Endothelial cell of umbilical vein (primary cell): Measurements from ENCODE around the gene CCN2. TPM values are rescaled to one million over a fixed set of nuclear protein-coding genes. Genes with fewer than 3 reads are reported as not detected.

Experiments used
- BruUV-seq: library from RNA; stranded (reverse); fragments of 400-500 nt; replicated peaks from 2 replicates; lab custom pipeline; 2021; lab: Mats Ljungman, UMichigan
- CTCF ChIA-PET: fragments of 300-600, 350-600 bp; sonication (Branson Sonifier 250); formaldehyde crosslinking; loops from one replicate; lab custom pipeline; 2021; ENCODE audit warnings: antibody characterized with exemption, inconsistent platforms; lab: Charles Lee
- POLR2A ChIA-PET: fragments of 300-600, 350-600 bp; sonication (Branson Sonifier 250); formaldehyde crosslinking; loops from one replicate; lab custom pipeline; 2021; ENCODE audit warnings: antibody characterized with exemption, inconsistent platforms; lab: Charles Lee
- DNase-seq: peaks from one replicate; pipeline ENCODE4 v3.0.0-alpha.2; 2011; ENCODE audit warnings: low read depth, low spot score
- FAIRE-seq: peaks from 2 replicates; lab custom pipeline; 2011; peaks lifted over from hg19 to GRCh38; lab: Jason Lieb, UNC
- H2AFZ ChIP-seq: 2 replicates; pipeline ENCODE4 v1.6.0; 2012; ENCODE audit warnings: low read depth, low read length, control low read depth, inconsistent platforms
- H3K27ac ChIP-seq: 2 replicates; pipeline ENCODE4 v1.5.1; 2011; ENCODE audit warnings: low read depth, mild to moderate bottlenecking, control low read depth, low read length, moderate library complexity; ENCODE audit not compliant: insufficient read depth
- H3K27me3 ChIP-seq, 2 experiments: 2 replicates each; pipeline versions ENCODE4 v1.6.0 to v1.6.1; 2011; ENCODE audit warnings: low read length in 2 of 2, mixed read lengths in 1 of 2; ENCODE audit not compliant: control insufficient read depth in 2 of 2, insufficient read depth in 2 of 2
- H3K36me3 ChIP-seq, 2 experiments: 2 replicates in 1 of 2; 3 replicates in 1 of 2; pipeline ENCODE4 v1.5.1; 2011; ENCODE audit warnings: low read length in 2 of 2, mild to moderate bottlenecking in 1 of 2, moderate library complexity in 1 of 2; ENCODE audit not compliant: control insufficient read depth in 2 of 2, insufficient read depth in 2 of 2; ENCODE audit errors: extremely low read depth in 1 of 2
- H3K4me1 ChIP-seq: 3 replicates; pipeline ENCODE4 v1.5.1; 2011; ENCODE audit warnings: mild to moderate bottlenecking, low read length; ENCODE audit not compliant: control insufficient read depth, insufficient read depth; ENCODE audit errors: extremely low read depth
- H3K4me2 ChIP-seq: 2 replicates; pipeline ENCODE4 v1.6.1; 2011; ENCODE audit warnings: low read length, control low read depth, mixed read lengths; ENCODE audit not compliant: insufficient read depth
- H3K4me3 ChIP-seq, 3 experiments: fragments of 200-600 bp in 1 of 3; sonication (generic), shearing (Covaris generic) in 1 of 3; replicated peaks in 1 of 3; 2 replicates each; pipeline ENCODE4 v1.5.1; 2011 to 2016; ENCODE audit warnings: control low read depth in 3 of 3, low read length in 3 of 3, mild to moderate bottlenecking in 2 of 3, inconsistent platforms in 1 of 3, low read depth in 1 of 3, moderate library complexity in 1 of 3; ENCODE audit not compliant: insufficient read depth in 1 of 3
- H3K79me2 ChIP-seq: 2 replicates; pipeline ENCODE4 v1.6.0; 2012; ENCODE audit warnings: low read length, inconsistent platforms; ENCODE audit not compliant: control insufficient read depth, insufficient read depth
- H3K9ac ChIP-seq: replicated peaks from 2 replicates; pipeline ENCODE3; 2011; ENCODE audit warnings: low read length, control low read depth; ENCODE audit not compliant: insufficient read depth; ENCODE audit errors: extremely low read depth
- H3K9me1 ChIP-seq: replicated peaks from 3 replicates; pipeline ENCODE4 v1.6.0; 2011; ENCODE audit warnings: mild to moderate bottlenecking, low read length; ENCODE audit not compliant: control insufficient read depth, insufficient read depth; ENCODE audit errors: extremely low read depth
- H3K9me3 ChIP-seq: replicated peaks from 2 replicates; pipeline ENCODE4 v1.5.1; 2012; ENCODE audit warnings: low read length, inconsistent platforms; ENCODE audit not compliant: control insufficient read depth, insufficient read depth
- H4K20me1 ChIP-seq: replicated peaks from 2 replicates; pipeline ENCODE3; 2011; ENCODE audit warnings: mild to moderate bottlenecking, low read length; ENCODE audit not compliant: control insufficient read depth, insufficient read depth; ENCODE audit errors: extremely low read depth
- EZH2 ChIP-seq: IDR thresholded peaks from 2 replicates; pipeline ENCODE4 v1.6.1; 2012; ENCODE audit warnings: borderline replicate concordance, low read depth, mild to moderate bottlenecking, moderate library complexity, low read length, inconsistent platforms; ENCODE audit not compliant: severe bottlenecking
- FOS ChIP-seq: IDR thresholded peaks from 2 replicates; pipeline ENCODE4 v1.6.1; 2011; ENCODE audit warnings: mild to moderate bottlenecking, low read length, moderate library complexity, borderline replicate concordance; ENCODE audit not compliant: insufficient read depth
- GATA2 ChIP-seq: IDR thresholded peaks from 2 replicates; pipeline ENCODE4 v1.7.0; 2011; ENCODE audit warnings: low read depth, mild to moderate bottlenecking, moderate library complexity, mixed read lengths, low read length; ENCODE audit not compliant: insufficient read length, insufficient read depth
- JUN ChIP-seq: IDR thresholded peaks from 2 replicates; pipeline ENCODE4 v1.6.1; 2011; ENCODE audit warnings: borderline replicate concordance, low read depth; ENCODE audit not compliant: insufficient read length, insufficient read depth
- MYC ChIP-seq: IDR thresholded peaks from one replicate; pipeline ENCODE4 v1.6.1; 2011; ENCODE audit warnings: mild to moderate bottlenecking, low read depth, low read length
- POLR2A ChIP-seq: IDR thresholded peaks from 2 replicates; pipeline ENCODE4 v1.6.1; 2012; ENCODE audit warnings: low read depth, mild to moderate bottlenecking, control low read depth, low read length
- POLR2AphosphoS5 ChIP-seq: IDR thresholded peaks from 2 replicates; pipeline ENCODE4 v1.6.1; 2012; ENCODE audit warnings: low read depth, mild to moderate bottlenecking, control low read depth, low read length, moderate library complexity; ENCODE audit not compliant: insufficient read depth
- dilution Hi-C: fragments of 300-500 bp; cut with MboI; formaldehyde crosslinking; loops from one replicate; pipeline ENCODE4 v1.15.0; 2019; ENCODE audit warnings: low sequenced_read_pairs; ENCODE audit not compliant: extremely low pct_ligation_motif_present
- intact Hi-C: fragments of 100-400 bp; cut with micrococcal nuclease; formaldehyde crosslinking; loops from one replicate; pipeline ENCODE4 v1.10.0; 2022
- polyA plus RNA-seq, 4 experiments: library from polyadenylated mRNA; depleted of rRNA in 3 of 4; stranded (reverse) in 3 of 4; unstranded in 1 of 4; fragments of >200 nt; gene quantifications; 2 replicates each; pipeline versions ENCODE4 v1.2.1 to v1.2.3, GENCODE V29; 2011 to 2012; ENCODE audit warnings: missing spikeins in 1 of 4
- total RNA-seq: library from RNA; stranded (reverse); gene quantifications from 2 replicates; pipeline ENCODE4 v1.2.3, GENCODE V29; 2021
- TF ChIP-seq, protein P1 (sequence below): IDR thresholded peaks from 2 replicates; pipeline ENCODE4 v1.6.1; 2011; ENCODE audit not compliant: insufficient read depth, insufficient read length
- TF ChIP-seq, protein P2 (sequence below), 2 donors: IDR thresholded peaks; 1 replicate in 1 of 2; 2 replicates in 1 of 2; pipeline ENCODE4 v1.5.1; 2011; ENCODE audit warnings: low read length in 2 of 2, mild to moderate bottlenecking in 2 of 2, moderate library complexity in 2 of 2, control low read depth in 1 of 2, inconsistent platforms in 1 of 2, low read depth in 1 of 2; ENCODE audit not compliant: insufficient read depth in 1 of 2; ENCODE audit errors: extremely low read depth in 1 of 2

Gene CCN2
- total and polyA plus RNA-seq, 2 donors (not counting 3 experiments of a cell fraction or from before 2014, with no cell fraction given), result 1,926 to 2,488 TPM

DNA sequence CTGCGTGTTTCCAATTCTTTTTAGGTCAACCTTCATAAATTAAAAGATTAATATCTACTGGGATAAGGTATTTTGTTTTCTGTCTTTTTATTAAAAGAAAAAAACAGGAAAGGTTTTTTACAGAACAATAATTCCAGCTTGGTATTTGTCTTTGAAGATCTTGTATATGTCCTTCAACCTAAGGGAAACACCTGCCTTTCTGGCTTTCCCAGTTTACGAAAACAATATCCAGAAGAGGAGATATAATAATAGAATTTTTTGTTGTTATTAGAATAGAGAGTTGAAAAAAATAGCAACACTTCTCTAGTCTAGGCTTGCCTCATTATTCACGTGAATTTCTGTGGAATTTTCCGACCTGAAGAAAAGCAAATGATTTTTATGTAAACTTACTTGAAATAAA, 37.9 kb upstream of the CCN2 start:
- H3K9me1 ChIP-seq, result no peaks in the 10 kb centered on the region
- dilution Hi-C loops (no loop called here), intact Hi-C loops (loop anchor here (1.0 kb wide), 1 partner anchor 74 kb away; no protein-coding TSS in a partner anchor)
- no peaks in the 10 kb centered on the region for H4K20me1 ChIP-seq
- no peaks in the 10 kb centered on the region for H3K27me3 ChIP-seq
- H3K36me3 ChIP-seq, result no peaks in the 10 kb centered on the region
- H3K4me3 ChIP-seq, result no peak overlapping the region
- H3K9ac ChIP-seq, result no peak overlapping the region
- no peaks in the 10 kb centered on the region for H3K4me1 ChIP-seq
- TF ChIP-seq, protein P1, sequence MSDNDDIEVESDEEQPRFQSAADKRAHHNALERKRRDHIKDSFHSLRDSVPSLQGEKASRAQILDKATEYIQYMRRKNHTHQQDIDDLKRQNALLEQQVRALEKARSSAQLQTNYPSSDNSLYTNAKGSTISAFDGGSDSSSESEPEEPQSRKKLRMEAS, result no peak
- no peak for TF ChIP-seq POLR2AphosphoS5
- TF ChIP-seq, protein P2, sequence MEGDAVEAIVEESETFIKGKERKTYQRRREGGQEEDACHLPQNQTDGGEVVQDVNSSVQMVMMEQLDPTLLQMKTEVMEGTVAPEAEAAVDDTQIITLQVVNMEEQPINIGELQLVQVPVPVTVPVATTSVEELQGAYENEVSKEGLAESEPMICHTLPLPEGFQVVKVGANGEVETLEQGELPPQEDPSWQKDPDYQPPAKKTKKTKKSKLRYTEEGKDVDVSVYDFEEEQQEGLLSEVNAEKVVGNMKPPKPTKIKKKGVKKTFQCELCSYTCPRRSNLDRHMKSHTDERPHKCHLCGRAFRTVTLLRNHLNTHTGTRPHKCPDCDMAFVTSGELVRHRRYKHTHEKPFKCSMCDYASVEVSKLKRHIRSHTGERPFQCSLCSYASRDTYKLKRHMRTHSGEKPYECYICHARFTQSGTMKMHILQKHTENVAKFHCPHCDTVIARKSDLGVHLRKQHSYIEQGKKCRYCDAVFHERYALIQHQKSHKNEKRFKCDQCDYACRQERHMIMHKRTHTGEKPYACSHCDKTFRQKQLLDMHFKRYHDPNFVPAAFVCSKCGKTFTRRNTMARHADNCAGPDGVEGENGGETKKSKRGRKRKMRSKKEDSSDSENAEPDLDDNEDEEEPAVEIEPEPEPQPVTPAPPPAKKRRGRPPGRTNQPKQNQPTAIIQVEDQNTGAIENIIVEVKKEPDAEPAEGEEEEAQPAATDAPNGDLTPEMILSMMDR (IDR thresholded peaks at IDR 0.05; ENCODE audit: extremely low read depth in 1 of 2, insufficient read depth in 1 of 2, low read depth in 1 of 2, low read length in 2 of 2), result no peak
- no peak for TF ChIP-seq EZH2
- no peak for TF ChIP-seq POLR2A
- TF ChIP-seq JUN, result no peak
- no peak for TF ChIP-seq MYC
- TF ChIP-seq FOS, result no peak
- TF ChIP-seq GATA2, result no peak
- FAIRE-seq (no peak), DNase-seq (peak; percentile 83)
- H3K4me2 ChIP-seq, result no peak overlapping the region
- CTCF ChIA-PET, result interaction anchor here (0.6 kb wide), 1 partner anchor 124 kb away, joined by 7 read pairs; no protein-coding TSS in a partner anchor
- no peak overlapping the region for H3K27ac ChIP-seq
- POLR2A ChIA-PET, result interaction anchor here (0.6 to 1.9 kb wide), 3 partner anchors 9 to 38 kb away, joined by 3 to 8 read pairs (median 3); partner anchors contain the start of gene CCN2
- no peak overlapping the region for H2AFZ ChIP-seq
- H3K79me2 ChIP-seq, result no peaks in the 10 kb centered on the region
- H3K9me3 ChIP-seq, result no peaks in the 10 kb centered on the region
- BruUV-seq, result no TSS peak
